Measurements from ENCODE around the gene CD40. TPM values are rescaled to one million over a fixed set of nuclear protein-coding genes. Genes with fewer than 3 reads are reported as not detected.

CD40 gene
- total and polyA plus RNA-seq, 2 of the 4 experiments (the other 2 are of a cell fraction): 0.36 to 0.92 TPM

DNA sequence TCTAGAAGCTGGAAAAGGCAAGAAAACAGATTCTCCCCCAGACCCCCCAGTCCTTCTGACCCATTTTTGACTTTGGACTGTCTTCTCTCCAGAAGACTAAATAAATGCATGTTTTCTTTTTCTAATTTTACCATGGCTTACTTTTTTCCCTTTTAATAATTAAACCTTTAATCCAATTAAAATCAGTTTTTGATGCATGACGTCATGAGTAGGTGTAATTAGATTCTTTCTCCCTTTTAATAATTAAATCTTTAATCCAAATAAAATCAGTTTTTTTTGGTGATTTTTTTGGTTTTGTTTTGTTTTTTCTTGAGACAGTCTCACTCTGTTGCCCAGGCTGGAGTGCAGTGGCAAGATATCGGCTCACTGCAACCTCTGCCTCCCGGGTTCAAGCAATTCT, 15.2 kb upstream of the CD40 start:
- H3K9me1 ChIP-seq (ENCODE audit: insufficient read depth, low read length): no peaks in the 10 kb centered on the region
- no peak overlapping the region for H3K18ac ChIP-seq (ENCODE audit: low read depth, low read length)
- peaks cover 3% of the 10 kb centered on the region; the same call in 1 of the 2 replicates for H3K9me3 ChIP-seq (ENCODE audit: control insufficient read depth, insufficient read depth, low read length)
- H3K27ac ChIP-seq (ENCODE audit: insufficient read depth, low read length): no peak overlapping the region
- H3K56ac ChIP-seq (ENCODE audit: extremely low read depth, insufficient read depth, low read length): no peak overlapping the region
- no peak overlapping the region for H2BK120ac ChIP-seq (ENCODE audit: low read depth, low read length)
- intact Hi-C loops (cut with micrococcal nuclease): no loop called here
- H3K9ac ChIP-seq (ENCODE audit: low read depth, low read length): no peak overlapping the region
- no peak overlapping the region for H2AK5ac ChIP-seq (ENCODE audit: low read depth, low read length)
- no peak overlapping the region for H2AK9ac ChIP-seq (replicated peaks; ENCODE audit: low read depth, low read length, poor library complexity)
- H2BK5ac ChIP-seq (ENCODE audit: low read depth, low read length, poor library complexity, severe bottlenecking): no peak overlapping the region
- no peak overlapping the region for H2BK20ac ChIP-seq (ENCODE audit: low read depth, low read length)
- H4K91ac ChIP-seq (ENCODE audit: insufficient read depth, low read depth, low read length): no peak overlapping the region
- ChIA-PET POLR2A (ENCODE audit: unreplicated experiment) (no interaction called here), CTCF (no interaction called here)
- TF ChIP-seq, protein P1, sequence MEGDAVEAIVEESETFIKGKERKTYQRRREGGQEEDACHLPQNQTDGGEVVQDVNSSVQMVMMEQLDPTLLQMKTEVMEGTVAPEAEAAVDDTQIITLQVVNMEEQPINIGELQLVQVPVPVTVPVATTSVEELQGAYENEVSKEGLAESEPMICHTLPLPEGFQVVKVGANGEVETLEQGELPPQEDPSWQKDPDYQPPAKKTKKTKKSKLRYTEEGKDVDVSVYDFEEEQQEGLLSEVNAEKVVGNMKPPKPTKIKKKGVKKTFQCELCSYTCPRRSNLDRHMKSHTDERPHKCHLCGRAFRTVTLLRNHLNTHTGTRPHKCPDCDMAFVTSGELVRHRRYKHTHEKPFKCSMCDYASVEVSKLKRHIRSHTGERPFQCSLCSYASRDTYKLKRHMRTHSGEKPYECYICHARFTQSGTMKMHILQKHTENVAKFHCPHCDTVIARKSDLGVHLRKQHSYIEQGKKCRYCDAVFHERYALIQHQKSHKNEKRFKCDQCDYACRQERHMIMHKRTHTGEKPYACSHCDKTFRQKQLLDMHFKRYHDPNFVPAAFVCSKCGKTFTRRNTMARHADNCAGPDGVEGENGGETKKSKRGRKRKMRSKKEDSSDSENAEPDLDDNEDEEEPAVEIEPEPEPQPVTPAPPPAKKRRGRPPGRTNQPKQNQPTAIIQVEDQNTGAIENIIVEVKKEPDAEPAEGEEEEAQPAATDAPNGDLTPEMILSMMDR (conservative IDR thresholded peaks at IDR 0.05; ENCODE audit: low read depth, low read length): no peak
- no peak for TF ChIP-seq NFE2L2 (IDR thresholded peaks at IDR 0.05; ENCODE audit: low read depth, low read length)
- no peak for TF ChIP-seq CHD1 (IDR thresholded peaks at IDR 0.05; ENCODE audit: low read depth, low read length)
- TF ChIP-seq FOS (IDR thresholded peaks at IDR 0.05; ENCODE audit: low read depth, low read length): no peak
- TF ChIP-seq MAZ (IDR thresholded peaks at IDR 0.05; ENCODE audit: borderline replicate concordance, low read depth, low read length): no peak
- no peaks in the 10 kb centered on the region for H3K4me1 ChIP-seq (ENCODE audit: control insufficient read depth, insufficient read depth, low read length)
- H4K5ac ChIP-seq (ENCODE audit: low read depth, low read length): no peak overlapping the region
- no peak for DNase-seq
- no peak for ATAC-seq (ENCODE audit: low read depth)
- WGBS, 2 experiments (ENCODE audit: extremely low coverage in 2 of 2, insufficient read length in 1 of 2): no CpG with 5 or more reads among the region's 3 CpGs
- H3K27me3 ChIP-seq (ENCODE audit: control insufficient read depth, insufficient read depth, low read length): peaks cover 22% of the 10 kb centered on the region
- H3K4ac ChIP-seq (ENCODE audit: low read depth, low read length): no peak overlapping the region
- H3K14ac ChIP-seq (replicated peaks; ENCODE audit: low read depth, low read length): no peak overlapping the region
- H3K4me3 ChIP-seq (ENCODE audit: insufficient read depth, low read depth, low read length): no peak overlapping the region
- no peak overlapping the region for H3K23ac ChIP-seq (ENCODE audit: low read depth, low read length)
- H2AFZ ChIP-seq (replicated peaks; ENCODE audit: low read length, poor library complexity): no peak overlapping the region
- no peak overlapping the region for H3K4me2 ChIP-seq (ENCODE audit: low read depth, low read length)
- no peak overlapping the region for H4K8ac ChIP-seq (ENCODE audit: low read depth in 2 of 2, low read length in 2 of 2)
- in situ Hi-C loops (cut with MboI; ENCODE audit: low sequenced_read_pairs): no loop called here
- dilution Hi-C loops (cut with HindIII; ENCODE audit: low sequenced_read_pairs, unreplicated experiment): no loop called here
- no TSS peak for BruUV-seq (replicated peaks)
- H3K79me1 ChIP-seq (ENCODE audit: low read depth in 1 of 2, low read length in 2 of 2): no peaks in the 10 kb centered on the region
- no peaks in the 10 kb centered on the region for H3K36me3 ChIP-seq (ENCODE audit: control insufficient read depth, insufficient read depth, low read length)
- H2BK15ac ChIP-seq (ENCODE audit: low read depth, low read length): no peak overlapping the region
- no peaks in the 10 kb centered on the region for H4K20me1 ChIP-seq (ENCODE audit: insufficient read depth, low read length)

Measured in IMR-90 (cell line).